ENCODE results near the gene ITIH4.

Gene ITIH4

GRCh38 chr3:52774066-52774713 is 56.3 kb downstream of the ITIH4 start:
- Mint-ChIP-seq H3K36me3 (no peaks in the 10 kb centered on the region), H3K4me3 (no peak overlapping the region), H3K4me1 (peaks cover 15% of the 10 kb centered on the region), H3K27me3 (no peaks in the 10 kb centered on the region), H3K9me3 (no peaks in the 10 kb centered on the region), H3K27ac (no peak overlapping the region)
- no peak for ATAC-seq (ENCODE audit: low read depth)
- DNase-seq (ENCODE audit: low spot score in 2 of 2), result no peak

GRCh38 chr3:52773361-52774065 is 57.0 kb downstream of the ITIH4 start:
- no peaks in the 10 kb centered on the region for H3K9me3 Mint-ChIP-seq
- DNase-seq (ENCODE audit: low spot score in 2 of 2) (no peak), ATAC-seq (ENCODE audit: low read depth) (no peak)
- H3K4me3 Mint-ChIP-seq, result no peak overlapping the region
- H3K36me3 Mint-ChIP-seq, result no peaks in the 10 kb centered on the region
- peaks cover 14% of the 10 kb centered on the region for H3K4me1 Mint-ChIP-seq
- H3K27ac Mint-ChIP-seq, result no peak overlapping the region
- H3K27me3 Mint-ChIP-seq, result no peaks in the 10 kb centered on the region

GRCh38 chr3:52771702-52772101 is 58.8 kb downstream of the ITIH4 start:
- DNase-seq (ENCODE audit: low spot score in 2 of 2) (no peak), ATAC-seq (ENCODE audit: low read depth) (no peak)
- H3K27ac Mint-ChIP-seq, result peak overlapping the region; percentile 65
- no peaks in the 10 kb centered on the region for H3K27me3 Mint-ChIP-seq
- peak overlapping the region; percentile 95 for H3K4me3 Mint-ChIP-seq
- no peaks in the 10 kb centered on the region for H3K9me3 Mint-ChIP-seq
- peaks cover 1% of the 10 kb centered on the region for H3K36me3 Mint-ChIP-seq
- peaks cover 14% of the 10 kb centered on the region for H3K4me1 Mint-ChIP-seq

GRCh38 chr3:52771334-52771681 is 59.2 kb downstream of the ITIH4 start:
- H3K9me3 Mint-ChIP-seq, result no peaks in the 10 kb centered on the region
- ATAC-seq (ENCODE audit: low read depth) (no peak), DNase-seq (ENCODE audit: low spot score in 2 of 2) (no peak)
- peak overlapping the region; percentile 65 for H3K27ac Mint-ChIP-seq
- no peaks in the 10 kb centered on the region for H3K27me3 Mint-ChIP-seq
- peak overlapping the region; percentile 95 for H3K4me3 Mint-ChIP-seq
- peaks cover 14% of the 10 kb centered on the region for H3K4me1 Mint-ChIP-seq
- peaks cover 1% of the 10 kb centered on the region for H3K36me3 Mint-ChIP-seq

GRCh38 chr3:52770496-52771333 is 59.8 kb downstream of the ITIH4 start, which contains the start of gene NEK4:
Gene NEK4, minus strand, starts transcription at chr3:52770940. Its CDS starts 194 bp downstream, at chr3:52770746.
- H3K4me1 Mint-ChIP-seq, result peaks cover 14% of the 10 kb centered on the region
- peak; percentile 69 to 75 for DNase-seq (ENCODE audit: low spot score in 2 of 2)
- no peaks in the 10 kb centered on the region for H3K27me3 Mint-ChIP-seq
- H3K27ac Mint-ChIP-seq, result peak within 1 kb of the TSS; percentile 65
- H3K4me3 Mint-ChIP-seq, result peak within 1 kb of the TSS; percentile 95
- ATAC-seq (ENCODE audit: low read depth), result peak; percentile 87
- H3K36me3 Mint-ChIP-seq, result peaks cover 2% of the 10 kb centered on the region
- no peaks in the 10 kb centered on the region for H3K9me3 Mint-ChIP-seq

GRCh38 chr3:52769786-52770455 is 60.6 kb downstream of the ITIH4 start:
- Mint-ChIP-seq H3K4me3 (peak overlapping the region; percentile 95), H3K4me1 (peaks cover 14% of the 10 kb centered on the region), H3K36me3 (peaks cover 7% of the 10 kb centered on the region), H3K9me3 (no peaks in the 10 kb centered on the region), H3K27ac (peak overlapping the region; percentile 65), H3K27me3 (no peaks in the 10 kb centered on the region)
- ATAC-seq (ENCODE audit: low read depth), result no peak
- no peak for DNase-seq (ENCODE audit: low spot score in 2 of 2)

- DNase-seq (ENCODE audit: low spot score in 2 of 2), result no peak
- ATAC-seq (ENCODE audit: low read depth), result no peak
- Mint-ChIP-seq H3K4me3 (no peak overlapping the region), H3K27me3 (no peaks in the 10 kb centered on the region), H3K36me3 (peaks cover 30% of the 10 kb centered on the region), H3K9me3 (no peaks in the 10 kb centered on the region), H3K4me1 (no peaks in the 10 kb centered on the region), H3K27ac (no peak overlapping the region)
Measured at GRCh38 chr3:52763466-52763865, 67.0 kb downstream of the ITIH4 start.

Measured in memory B cell (primary cell).